ENCODE data around the gene ZCCHC2.

- no peak for TF ChIP-seq RCOR1 (IDR thresholded peaks at IDR 0.05; ENCODE audit: insufficient replicate concordance, low read length)
- no peak for TF ChIP-seq CTCF (conservative IDR thresholded peaks at IDR 0.05; ENCODE audit: low read depth, low read length)
- no peak for TF ChIP-seq POLR2A (IDR thresholded peaks at IDR 0.05; ENCODE audit: low read depth, low read length)
Measured at GRCh38 chr18:62555135-62555534, 32.3 kb downstream of the ZCCHC2 start.

All from IMR-90 (cell line).